Measurements from ENCODE around the gene IGSF8. TPM values are rescaled to one million over a fixed set of nuclear protein-coding genes. Genes with fewer than 3 reads are reported as not detected.
"Not testable (repeated sequence)": the region's sequence is repeated elsewhere in the genome, so short reads cannot be mapped to it uniquely, and the experiment has no call there.

The IGSF8 gene
- total RNA-seq, 1 experiment from 2014 or later, result 13.7 TPM

DNA sequence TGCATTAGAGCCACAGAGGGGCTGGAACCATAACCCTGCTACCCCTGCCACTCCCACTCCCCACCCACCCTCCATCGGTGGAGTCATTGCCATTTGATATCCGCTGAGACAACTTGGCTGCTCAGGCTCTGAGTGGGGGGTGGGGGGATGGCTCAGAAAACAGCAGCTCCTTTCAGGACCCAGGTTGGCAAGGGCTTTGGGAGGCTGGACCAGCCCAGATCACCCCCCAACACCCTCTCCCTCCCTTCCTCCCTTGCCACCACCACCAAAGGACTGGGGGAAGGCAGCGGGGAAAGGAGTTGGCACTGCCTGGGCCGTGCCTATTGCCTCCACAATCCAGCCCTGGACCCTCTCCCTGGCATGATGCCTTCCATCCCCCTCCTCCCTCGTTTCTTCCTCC is 30.2 kb downstream of the IGSF8 start:
- no peak for DNase-seq (ENCODE audit: low spot score)

DNA sequence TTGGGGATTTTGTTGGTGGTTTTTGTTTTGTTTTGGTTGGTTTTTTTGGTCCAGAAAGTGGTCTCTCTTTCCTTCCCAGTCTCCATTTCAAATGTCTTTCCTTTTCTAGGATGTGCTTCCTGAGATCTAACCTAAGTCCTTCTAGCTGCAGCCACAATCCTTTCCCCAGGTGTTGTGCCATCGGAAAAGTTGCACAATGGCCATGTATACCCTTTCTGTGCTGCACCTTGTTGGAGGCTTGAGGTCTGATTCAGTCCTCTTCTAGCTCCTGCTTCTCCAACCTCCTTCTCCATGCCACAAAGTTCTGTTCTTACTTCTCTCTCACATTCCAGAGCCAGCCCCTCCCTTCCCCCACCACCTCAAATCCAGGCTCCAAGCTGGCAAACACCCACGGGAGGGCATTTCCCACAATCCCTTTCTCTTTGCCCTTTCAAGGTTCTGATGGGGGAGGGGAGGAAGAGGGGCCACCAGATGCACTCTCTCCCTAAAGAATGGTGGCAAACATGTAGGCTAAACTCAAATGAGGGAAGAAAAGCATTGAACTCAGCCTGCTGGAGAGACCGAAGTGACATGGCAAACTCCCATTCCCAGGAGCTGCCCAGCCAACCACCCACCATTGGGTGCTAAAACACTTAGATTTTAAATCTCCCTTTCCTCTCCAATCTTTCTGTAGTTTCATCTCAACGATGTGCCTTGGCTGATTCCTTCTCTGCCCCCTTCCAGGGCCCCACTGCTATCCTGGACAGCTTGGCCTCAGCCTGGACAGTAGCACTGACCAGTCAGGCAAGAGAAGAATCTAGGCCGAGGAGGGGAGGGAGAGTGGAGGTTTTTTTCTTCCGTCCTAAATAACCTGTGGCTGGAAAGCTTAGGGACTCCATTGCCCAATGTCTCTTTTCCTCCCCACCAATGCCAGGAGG is 31.3 kb downstream of the IGSF8 start:
- DNase-seq (ENCODE audit: low spot score), result no peak

DNA sequence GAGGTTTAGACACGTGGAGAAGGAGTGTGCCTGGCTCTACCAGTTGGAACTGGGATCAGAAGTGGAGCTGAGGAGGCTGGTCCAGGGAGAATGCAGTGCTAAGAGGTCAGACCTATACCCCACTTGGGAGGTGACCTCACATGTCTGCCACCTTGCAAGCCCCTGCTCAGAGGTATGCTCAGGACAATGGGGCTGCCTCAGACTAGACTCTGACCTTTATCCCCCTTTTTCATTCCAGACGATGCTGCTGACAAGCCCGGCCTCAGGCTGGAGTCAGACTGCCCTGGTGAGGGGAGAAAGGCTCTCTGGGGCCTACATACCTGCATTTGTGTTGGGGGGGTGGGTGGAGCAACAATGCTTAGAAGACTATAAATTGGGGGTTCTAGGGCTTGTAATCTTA is 33.7 kb downstream of the IGSF8 start:
- no peak for DNase-seq (ENCODE audit: low spot score)

DNA sequence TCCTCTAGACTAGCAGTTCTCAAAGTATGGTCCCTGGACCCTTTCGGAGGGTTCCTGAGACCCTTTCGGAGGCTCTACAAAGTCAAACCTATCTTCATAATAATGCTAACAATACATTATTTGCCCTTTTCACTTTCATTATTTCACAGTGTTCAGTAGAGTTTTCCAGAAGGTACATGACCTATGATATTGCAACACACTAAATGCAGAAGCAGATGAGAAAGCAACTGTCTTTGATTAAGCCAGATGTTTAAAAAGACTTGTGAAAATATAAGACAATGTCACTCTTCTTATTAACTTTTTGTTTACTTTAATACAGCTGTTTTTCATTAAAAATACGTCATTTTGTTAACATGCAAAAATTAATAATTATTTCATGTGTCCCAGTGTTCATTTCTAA is 34.3 kb downstream of the IGSF8 start:
- DNase-seq (ENCODE audit: low spot score), result no peak

DNA sequence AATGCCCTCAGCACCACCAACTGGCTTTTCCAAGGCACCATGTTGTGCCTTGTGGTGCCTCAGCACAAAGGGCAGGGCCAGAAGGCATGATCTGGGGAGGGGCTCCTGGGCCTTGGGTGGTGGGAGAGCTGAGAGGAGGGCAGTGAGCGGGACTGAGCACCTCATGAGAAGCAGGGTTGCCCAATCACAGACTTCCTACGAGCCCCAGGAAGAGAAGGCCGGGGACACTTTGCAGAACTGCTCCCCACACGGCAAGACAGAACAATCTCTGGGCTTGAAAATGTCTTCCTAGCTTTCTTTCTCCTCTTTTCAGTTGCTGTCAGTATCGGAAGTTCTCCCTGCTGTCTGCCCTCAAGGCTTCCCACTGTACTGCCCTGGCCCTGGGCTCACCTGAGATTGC is 35.2 kb downstream of the IGSF8 start:
- DNase-seq (ENCODE audit: low spot score), result no peak

DNA sequence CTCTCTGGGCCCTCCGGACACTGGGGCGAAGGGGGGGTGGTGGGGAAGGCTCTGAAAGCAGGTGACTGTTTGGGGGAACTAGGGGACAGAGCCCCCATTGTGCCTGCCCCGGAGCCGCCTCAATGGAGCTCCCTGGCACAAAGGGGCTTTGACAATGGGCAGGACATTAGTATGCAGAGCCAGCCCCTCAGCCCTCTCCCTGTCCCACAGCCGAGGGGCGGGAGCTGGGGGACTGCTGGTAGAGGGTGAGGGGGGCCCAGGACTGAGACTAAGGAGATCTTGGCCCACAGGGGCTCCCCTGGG is 36.2 kb downstream of the IGSF8 start:
- DNase-seq (ENCODE audit: low spot score), result no peak

DNA sequence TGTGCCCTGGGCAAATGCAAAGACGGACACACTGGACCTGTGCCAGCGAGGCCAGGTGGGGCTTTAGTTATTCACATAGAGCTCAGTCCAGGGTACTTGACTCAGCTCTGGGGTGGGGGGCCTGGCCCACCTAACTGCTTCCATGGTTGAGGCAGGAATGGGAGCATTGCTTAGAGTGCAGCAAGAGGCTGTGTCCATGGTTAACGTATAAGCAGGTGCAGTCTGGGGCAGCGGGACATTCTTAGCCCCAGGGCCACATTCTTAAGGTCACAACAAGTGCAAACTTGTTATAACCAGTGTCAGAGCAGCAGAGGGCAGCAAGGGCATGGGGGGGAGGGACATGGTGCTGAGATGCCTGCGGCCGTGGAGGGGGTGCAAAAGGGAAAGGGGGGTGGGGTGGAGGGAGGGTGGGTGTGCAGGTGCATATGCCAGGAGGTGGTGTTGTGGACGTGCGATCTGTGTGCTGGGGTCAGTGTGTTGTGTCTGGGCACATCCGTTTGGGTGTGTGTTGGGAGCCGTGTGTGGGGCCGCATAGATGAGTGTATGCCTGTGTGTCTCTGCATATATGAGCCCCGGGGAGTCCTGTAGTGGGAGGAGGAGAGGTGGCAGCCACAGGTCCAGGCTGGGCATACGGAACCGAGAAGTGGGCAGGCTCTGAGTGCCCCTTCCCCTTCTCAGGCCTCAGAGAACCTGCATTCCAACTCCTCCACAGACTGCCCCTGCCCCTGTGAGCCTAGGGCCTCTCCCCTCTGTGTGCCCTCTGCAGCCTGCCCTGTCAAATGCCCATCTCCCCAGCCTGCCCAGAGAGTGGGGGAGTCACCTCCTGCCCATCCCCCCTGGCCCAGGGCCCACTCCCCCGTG is 36.8 kb downstream of the IGSF8 start:
- no peak for DNase-seq (ENCODE audit: low spot score)

DNA sequence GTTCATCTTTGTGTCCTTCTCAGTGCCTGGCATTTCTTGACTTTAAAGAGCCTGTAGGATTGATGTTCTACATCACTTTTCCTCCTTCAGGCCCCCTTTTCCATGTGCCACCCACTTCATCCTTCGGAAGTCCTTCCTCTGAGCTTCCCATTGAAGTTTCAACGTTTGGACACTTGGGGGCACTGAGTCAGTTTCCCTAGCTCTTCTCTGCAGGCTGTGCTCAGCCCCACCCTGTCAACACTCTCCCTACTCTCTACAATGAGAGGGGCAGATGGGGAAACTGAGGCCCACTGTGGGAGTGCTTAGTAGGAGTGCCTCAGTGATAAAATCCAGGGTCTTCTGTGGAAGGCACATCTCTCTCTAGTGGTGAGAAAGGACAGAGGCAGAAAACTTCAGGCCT is 40.3 kb downstream of the IGSF8 start:
- DNase-seq (ENCODE audit: low spot score), result no peak

DNA sequence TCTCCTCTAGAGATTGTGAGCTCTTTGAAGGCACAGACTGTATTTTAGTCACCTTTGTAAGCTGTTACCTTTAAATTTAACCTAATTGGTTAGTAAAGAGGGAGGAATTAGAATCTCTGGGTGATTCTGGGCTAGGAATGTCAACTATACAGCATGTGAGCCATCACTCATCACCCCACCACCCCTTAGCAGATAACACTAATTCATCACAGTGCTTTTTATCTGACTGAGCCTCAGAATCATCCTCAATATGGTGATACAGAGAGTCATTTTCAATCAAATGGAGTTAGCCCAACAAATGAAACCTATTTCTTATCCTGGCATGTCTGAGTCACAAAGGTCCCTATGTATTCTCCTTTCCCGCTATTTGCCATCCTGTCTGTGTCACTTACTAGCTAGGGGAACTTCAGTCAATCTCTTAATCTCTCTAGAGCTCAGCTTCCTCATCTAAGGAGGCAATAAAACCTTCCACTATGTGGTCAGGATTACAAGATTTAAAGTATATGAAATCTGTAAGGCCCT is 41.7 kb downstream of the IGSF8 start:
- DNase-seq (ENCODE audit: low spot score), result no peak

DNA sequence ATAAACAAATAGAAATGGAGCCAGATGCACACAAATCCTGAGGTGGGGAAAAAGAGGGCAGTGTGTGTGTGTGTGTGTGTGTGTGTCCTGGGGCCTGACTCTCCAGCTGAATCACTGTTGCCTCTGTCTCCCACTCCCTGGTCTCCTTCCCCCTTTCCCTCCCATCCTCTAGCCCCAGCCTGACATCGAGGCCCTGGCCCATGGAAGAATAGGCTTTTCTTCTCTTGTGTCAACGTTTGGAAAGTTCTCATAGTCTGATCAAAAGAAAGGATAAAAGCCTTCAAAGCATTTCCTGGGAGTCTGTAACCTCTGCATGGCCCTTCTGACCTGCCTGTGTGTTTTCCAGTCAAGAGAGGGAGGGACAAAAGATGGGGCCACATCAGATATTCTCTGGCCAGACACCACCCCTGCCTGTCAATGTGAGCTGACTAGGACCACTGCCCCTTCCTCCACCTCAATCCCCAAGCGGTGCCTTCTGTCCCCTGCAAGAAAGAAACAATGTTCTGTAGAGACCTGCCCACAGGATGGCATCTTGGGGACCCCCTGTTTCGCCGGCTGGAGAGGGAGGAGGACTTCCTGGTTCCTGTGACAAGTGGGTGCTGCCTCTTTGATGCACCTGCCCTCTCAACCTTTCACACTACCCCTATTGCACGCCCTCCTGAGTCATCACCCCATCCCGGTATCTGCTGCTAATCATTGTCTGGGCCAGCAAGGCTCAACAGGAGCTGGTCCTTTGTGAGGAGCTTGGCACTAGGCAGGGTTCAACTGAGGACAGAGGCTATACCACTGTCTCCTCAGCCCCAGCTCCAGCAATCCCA is 44.7 kb downstream of the IGSF8 start:
- no peak for DNase-seq (ENCODE audit: low spot score)

DNA sequence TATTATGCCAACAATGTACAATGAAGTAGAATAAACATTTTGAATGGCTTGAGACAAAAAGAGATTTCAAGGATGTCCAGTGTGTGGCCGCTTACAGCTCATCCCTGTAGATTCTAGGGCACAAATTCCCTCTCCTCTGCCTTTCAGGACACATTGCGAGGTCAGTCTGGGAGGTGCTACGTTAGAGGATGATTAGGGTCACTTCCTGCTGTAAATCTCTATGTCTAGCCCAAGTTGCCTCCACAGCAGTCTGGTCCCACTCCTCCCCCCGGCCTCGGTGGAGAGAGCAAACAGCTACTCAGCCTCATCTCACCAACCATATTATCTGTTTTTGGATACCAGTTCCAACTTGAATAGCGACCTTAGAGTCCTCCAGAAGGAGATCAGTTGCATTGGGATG is 45.5 kb downstream of the IGSF8 start:
- DNase-seq (ENCODE audit: low spot score), result no peak

DNA sequence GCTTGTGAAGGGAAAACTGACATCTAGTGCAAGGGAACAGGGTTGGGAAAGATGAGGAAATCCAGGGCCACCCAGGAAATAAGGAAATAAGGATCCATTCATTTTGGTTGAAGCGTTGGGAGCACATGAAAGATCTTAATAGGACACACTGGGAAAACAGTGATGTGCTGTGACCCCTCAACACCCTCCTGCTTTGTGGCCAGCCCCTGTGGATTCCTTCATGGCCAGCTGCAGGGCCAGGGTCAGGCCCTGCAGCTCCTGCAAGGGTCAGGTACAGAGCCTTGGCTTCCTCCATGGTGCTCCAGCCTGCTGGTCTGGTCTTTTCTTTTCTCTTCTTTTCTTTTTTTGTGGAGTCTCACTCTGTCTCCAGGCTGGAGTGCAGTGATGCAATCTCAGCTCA is 47.8 kb downstream of the IGSF8 start:
- DNase-seq (ENCODE audit: low spot score), result no peak

DNA sequence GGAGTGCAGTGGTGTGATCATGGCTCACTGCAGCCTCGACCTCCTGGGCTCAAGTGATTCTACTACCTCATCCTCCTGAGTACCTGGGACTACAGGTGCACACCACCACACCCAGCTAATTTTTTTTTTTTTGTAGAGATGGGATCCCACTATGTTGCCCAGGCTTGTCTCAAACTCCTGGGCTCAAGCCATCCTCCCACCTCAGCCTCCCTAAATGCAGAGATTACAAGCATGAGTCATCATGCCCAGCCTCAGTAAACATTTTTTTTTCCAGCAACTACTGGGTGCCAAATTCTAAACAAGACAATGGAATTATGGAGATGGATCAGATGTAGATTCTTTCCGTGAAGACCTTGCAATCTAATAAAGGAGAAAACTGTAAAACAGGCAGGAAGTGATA is 48.2 kb downstream of the IGSF8 start:
- DNase-seq (ENCODE audit: low spot score), result not testable (repeated sequence)

DNA sequence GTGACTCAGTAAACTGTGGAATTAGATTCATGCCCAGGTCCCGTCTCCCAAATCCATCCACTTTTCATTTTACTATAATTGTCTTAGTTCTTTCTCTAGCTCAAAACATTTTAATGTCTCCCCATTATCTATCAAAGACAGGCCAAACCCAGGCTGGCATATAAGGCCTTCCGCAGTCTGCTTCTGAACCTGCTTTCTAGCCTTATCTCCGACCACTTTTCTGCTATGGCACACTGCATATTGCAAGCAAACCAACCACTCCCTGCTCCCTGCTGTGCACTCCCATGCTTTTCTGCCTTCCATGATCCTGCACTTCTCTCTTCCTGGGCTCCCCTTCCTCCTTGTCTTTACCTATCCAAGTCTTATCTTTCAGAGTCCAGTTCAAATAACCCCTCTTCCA is 49.3 kb downstream of the IGSF8 start:
- no peak for DNase-seq (ENCODE audit: low spot score)

DNA sequence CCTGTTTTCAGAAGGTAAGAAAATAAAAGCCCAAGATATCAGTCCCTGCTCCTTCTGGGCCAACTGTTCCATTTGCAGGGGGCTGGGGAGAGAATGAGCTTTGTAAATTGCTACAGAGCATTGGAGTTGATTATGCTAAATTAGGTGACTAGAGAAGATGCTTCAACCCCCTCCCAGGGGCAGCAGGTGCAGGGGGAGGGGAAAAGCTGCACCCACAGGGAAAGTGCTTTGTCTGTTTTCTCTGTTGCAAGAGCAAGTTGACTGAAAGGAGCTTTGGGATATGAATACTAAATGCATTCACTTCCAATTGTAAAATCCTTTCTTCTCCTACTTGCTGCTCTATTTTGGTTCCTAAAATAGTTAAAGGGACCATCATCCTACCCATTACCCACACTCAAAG is 50.1 kb downstream of the IGSF8 start:
- no peak for DNase-seq (ENCODE audit: low spot score)

DNA sequence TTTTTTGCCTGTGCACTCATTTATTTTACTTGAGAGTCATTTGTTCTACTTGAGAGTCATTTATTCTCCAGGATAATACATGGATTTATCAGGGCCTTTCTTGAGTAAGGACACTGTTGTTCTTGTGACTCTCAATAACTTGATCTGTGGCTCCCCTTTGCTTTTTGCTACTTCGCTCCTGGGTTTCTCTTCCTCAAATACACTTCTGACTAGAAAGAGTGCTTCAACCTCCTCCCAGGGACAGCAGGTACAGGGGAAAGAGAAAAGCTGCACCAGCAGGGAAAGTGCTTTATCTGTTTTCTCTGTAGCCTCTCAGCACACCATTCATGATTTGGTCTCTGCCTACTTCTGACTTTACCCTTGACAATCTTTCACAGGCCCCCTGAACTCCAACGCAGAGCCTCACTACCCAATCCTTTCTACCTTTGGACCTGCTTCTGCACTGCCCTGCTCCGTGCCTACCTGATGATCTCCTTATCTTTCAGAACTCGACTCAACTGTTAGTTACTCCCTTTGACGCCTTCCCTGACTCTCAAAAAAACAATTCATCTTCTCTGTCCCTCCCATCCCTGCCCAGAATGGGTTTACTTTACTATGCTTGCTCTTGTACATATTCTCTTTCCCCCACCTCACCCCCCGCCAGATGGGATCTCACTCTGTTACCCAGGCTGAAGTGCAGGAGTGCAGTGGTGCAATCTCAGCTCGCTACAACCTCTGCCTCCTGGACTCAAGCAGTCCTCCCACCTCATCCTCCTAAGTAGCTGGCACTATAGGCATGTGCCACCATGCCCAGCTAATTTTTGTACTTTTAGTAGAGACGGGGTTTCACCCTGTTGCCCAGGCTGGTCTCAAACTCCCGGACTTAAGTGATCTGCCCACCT is 51.1 kb downstream of the IGSF8 start:
- DNase-seq (ENCODE audit: low spot score), result no peak

DNA sequence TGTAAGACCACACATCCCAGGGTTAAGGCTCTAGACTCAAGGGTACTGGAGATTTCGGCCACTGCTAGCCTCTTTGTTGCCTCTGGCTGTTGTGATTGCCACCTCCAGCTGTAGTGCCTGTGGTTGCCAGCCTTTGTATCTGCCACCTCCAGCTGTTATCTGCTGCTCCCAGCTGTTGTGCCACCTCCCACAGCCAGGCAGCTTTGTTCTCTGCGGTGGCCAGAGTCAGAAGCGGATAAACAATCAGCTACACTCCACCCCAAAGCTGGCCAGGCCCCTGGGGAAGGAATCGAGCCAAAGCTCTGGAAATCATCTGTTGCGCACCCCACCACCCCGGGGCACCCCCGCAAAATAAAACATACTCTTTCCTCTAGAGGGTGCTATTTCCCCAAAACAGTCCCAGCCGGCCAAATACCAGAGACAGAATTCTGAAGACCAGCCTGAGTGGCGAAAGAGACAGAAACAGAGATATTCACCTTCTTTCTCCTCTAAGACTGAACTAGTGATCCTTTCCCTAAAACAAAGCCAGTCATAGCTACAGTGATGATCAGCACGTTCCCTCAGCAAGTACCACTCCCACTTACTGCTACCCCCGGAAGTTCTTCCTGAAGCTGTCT is 51.8 kb downstream of the IGSF8 start:
- peak; percentile 74 for DNase-seq (ENCODE audit: low spot score)

DNA sequence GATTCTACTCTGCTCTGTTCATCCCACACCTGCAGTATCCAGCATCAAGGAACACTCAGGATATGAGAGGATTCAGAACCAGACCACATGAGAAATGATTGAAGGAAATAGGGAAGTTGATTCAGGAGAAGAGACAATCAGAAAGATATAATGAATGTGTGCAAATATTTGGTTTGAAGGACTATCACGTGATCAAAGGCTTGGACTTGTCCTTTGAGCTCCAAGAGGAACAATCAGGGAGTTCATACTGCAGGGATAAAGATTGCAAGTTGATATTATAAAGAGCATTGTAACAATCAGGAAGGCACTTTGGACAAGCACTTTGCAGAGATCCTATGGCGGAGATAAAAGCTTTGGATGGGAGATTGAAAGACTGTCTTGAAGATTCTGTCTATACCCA is 52.8 kb downstream of the IGSF8 start:
- DNase-seq (ENCODE audit: low spot score), result no peak

DNA sequence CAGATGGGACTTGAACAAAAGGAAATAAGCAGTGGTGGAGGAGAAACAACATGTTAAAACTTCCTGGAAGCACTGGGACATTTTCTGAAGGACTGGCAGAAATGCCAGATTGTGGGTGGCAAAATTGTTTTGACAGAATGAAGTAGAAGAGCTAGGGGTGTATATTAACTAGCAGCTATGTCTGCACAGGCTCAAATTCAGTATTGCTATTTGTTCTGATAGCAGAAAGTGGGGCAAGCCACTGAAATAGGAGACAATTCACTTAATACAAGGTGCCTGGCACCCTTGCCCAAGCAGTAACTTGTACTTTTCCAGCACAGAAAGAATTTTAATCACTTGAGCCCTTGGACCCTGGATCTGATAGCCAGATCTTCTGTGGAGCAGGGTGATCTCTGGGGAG is 54.9 kb downstream of the IGSF8 start:
- no peak for DNase-seq (ENCODE audit: low spot score)

Data from H4 (cell line).